HuH-7.5 (cell line): ENCODE data around the gene LRBA.

ENCODE experiments used
- DNase-seq: peaks from one replicate; pipeline ENCODE4 v3.0.0; 2011; ENCODE audit warnings: low spot score

The LRBA gene

DNA sequence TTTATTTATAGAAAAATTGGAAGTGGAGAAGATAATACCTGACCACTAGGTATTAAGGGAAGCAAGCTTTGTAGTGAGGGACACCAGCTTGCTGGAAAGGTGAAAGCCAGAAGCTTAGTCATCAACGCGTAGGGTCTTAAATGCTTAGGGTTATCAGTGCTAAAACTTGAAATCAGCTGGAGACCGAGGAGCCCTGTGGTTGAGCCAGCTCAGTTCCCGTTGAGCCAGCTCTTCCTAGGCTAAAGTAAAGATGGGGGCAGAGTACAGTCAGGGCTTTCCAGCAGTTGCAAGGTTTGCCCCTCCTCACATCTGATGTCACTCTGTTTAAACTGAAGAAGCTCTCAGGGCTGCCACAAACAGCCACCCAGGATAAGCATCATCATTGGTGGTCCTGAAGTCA is 696.1 kb downstream of the LRBA start:
- peak; percentile 3 for DNase-seq

DNA sequence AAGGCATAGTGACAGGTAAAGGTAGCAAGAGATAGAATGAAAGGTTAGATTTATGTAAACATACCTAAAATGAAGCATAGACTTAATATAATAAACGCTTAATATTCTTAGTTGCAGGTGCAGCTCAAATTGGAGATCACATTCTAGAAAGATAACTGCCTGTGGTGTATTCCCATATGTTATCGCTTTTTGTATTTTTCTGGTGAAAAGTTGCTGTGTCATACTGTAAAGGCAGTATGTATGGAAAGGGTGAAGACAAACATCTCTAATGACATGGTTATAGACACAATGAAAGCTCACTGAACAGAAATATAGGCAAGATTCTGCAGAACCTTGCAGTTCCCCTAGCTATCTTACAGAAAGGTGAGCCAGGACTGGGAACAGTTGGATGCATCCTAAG is 696.6 kb downstream of the LRBA start:
- DNase-seq = no peak

GRCh38 chr4:150316332-150317205 is 698.5 kb downstream of the LRBA start:
- no peak for DNase-seq

DNA sequence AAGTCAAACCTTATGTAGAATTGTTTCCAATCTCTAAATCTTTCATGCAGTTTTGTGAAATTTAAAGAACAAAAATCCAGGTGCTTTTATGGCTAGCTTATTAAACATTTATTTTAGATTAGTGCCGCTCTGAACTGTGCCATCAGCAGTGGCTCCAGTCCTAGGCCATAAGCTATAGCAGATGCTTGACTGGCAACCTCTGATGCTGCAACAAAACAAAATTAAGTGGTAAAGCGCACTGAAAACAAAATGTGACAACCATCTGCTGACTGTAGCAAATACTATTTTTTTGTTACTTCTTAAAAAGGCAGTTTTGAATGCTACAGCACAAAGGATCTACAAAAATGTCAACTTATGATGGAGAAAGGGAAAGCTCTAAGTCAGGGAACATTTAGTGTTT is 699.4 kb downstream of the LRBA start:
- DNase-seq = no peak

DNA sequence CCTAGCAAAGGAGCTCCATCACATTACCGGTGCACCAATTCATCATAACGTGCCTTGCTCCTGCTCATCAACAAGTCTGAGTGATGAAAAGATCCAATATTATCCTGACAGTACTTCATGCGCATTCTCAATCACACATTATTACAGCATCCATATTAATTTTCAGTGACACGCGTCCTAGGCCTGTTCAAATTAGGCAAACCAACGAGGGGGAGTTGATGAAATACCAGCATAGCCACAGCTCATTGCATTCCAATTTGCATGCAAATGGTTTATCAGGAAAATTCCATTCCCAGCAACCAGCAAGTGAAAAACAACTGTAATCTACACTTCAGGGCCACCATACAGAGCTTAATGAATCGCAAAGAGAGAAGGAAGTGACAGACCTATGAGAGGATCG is 699.9 kb downstream of the LRBA start:
- no peak for DNase-seq

GRCh38 chr4:150314031-150314430 is 701.1 kb downstream of the LRBA start:
- DNase-seq = no peak

GRCh38 chr4:150310159-150310895 is 704.8 kb downstream of the LRBA start:
- no peak for DNase-seq

GRCh38 chr4:150308824-150309472 is 706.1 kb downstream of the LRBA start:
- DNase-seq = no peak

DNA sequence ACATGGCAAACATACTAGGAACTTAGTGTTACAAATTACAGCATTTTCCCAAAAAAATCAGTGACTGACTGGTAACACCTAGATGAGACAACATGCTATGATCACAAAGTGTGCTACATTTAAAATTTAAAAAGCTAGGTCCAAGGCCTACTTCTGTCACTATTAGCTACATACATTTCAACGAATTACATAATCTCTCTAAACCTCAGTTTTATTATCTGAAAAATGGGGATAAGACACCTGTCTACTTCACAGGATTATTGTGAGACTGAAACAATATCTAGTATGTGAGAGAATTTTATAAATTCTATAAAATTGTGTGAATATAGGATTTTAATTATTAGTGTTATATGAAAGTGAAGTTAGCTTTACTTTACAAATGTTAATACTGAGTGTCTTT is 708.4 kb downstream of the LRBA start:
- no peak for DNase-seq

GRCh38 chr4:150305995-150306394 is 709.1 kb downstream of the LRBA start:
- no peak for DNase-seq

DNA sequence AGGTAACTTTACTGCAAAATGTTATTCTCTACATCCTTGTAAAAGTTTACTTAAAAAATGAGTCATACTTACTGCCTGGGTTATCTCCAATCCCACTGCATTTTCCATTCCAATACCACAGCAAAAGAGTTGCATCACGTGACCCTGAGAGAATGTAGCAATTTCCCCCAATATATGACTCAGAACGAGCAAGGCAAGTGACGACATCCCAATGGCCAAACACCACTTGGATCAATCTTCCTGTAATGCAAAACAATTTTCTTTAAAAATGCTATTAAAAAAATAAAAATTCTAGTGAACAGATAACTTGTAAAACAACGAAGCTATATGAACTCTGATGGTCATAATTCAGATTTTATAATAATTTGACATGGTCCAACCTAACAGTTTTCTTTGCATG is 712.5 kb downstream of the LRBA start:
- no peak for DNase-seq

- DNase-seq = no peak
Measured at GRCh38 chr4:150299816-150300215, 715.3 kb downstream of the LRBA start.

- no peak for DNase-seq
Measured at GRCh38 chr4:150297861-150298474, 717.1 kb downstream of the LRBA start.

GRCh38 chr4:150289881-150290280 is 725.2 kb downstream of the LRBA start:
- DNase-seq = no peak

DNA sequence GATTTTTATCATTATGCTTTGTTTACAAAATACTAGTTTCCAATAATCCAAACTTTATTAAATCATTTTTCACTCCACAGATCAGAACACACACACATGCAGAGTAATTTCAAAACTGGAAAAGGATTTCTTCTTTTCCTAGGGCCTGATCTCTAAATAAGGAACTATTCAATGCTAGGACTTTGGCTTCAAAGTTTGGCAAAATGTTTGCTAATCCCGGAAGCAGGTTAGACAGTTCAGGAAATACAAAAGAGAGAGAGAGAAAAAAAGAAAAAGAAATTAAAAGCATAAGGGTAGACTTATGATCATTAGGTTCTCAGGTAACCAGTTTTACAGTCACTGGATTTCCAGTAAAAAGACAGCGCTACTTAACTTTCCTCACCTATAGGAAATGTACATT is 725.9 kb downstream of the LRBA start:
- DNase-seq = no peak

DNA sequence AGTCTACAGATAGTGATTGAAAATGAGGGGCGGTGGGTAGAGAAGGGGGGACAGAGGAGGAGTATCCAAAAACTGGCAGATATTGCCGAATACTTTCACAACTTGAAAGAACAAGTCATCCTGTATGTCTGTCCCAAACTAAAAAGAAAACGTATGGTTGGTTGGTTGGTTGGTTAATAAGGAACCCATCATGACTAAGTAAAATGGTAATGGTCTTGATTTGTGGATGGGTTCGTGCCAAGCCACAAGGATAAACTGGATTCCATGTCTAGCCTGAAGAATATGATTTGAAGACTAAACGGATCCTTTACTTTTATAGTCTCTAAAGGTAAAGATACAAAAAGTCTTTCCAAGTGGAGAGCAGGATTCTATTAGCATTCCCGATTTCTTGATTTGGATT is 728.4 kb downstream of the LRBA start:
- DNase-seq = no peak

GRCh38 chr4:150283689-150284088 is 731.4 kb downstream of the LRBA start:
- DNase-seq = no peak

DNA sequence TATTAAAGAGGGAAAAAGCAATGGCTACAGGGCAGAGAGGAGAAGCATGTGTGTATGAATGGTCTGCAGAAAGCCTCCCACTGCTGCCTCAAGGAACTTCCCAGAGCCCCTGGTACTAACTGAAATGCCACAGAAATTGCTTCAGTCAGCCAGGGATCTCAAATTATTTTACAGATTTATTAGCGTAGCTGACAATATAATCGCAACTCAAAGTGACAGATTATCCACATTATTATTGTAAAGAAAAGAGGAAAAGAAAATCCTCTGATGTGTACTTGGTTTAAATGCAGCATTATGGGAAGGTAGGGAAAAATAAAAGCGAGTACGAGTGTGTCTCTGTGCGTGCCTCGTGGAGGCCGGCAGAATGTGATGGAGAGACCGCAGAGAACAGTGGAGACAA is 734.1 kb downstream of the LRBA start:
- no peak for DNase-seq

DNA sequence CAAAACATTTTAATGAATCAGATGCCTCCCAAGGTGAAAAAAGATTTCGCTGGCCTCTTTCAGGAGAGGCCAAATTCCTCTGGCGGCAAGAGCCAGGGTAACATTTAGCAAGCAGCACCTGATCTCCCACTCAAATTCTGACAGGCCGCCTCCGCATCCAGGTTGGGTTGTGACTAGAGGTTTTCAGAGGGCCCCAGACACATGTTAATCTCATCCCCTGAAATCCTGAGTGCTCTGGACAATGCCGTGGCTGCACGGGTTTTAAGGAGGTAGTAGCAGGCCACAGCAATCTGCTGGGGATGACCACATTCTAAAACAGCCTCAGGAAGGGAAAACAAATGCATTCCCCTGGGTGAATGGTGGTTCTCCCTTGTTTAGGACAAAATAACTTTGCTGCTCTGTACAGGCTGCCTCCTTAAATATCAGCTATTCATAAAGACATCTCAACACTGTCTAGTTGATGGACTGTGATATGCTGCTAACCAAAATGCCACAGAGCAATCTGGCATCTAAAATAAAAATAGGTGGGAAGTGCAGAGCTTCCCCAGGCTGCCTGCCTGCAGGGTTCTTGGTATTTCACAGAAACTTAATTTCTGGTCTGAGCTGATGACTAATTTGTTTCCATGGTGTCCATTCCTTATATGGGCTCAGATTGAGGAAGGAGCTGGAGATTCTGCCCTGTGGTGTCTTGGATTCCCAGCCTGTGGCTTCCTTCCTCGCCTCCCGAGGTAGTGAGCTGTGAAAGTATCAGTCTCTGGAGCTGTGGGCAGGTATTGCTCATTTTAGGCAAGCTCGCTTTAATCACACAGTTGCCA is 734.8 kb downstream of the LRBA start:
- DNase-seq = no peak

- no peak for DNase-seq
Measured at GRCh38 chr4:150278206-150278605, 736.9 kb downstream of the LRBA start.

GRCh38 chr4:150268444-150268843 is 746.6 kb downstream of the LRBA start:
- DNase-seq = no peak

GRCh38 chr4:150265806-150266205 is 749.3 kb downstream of the LRBA start:
- DNase-seq = no peak
